HG03342 (cell line): ENCODE results near the gene ABHD11.

Source experiments
- ATAC-seq: cut with Tn5 transposase; IDR thresholded peaks from one replicate; pipeline ENCODE4 v1.9.1; 2021; ENCODE audit warnings: mild to moderate bottlenecking, moderate library complexity; ENCODE audit not compliant: unreplicated experiment

Gene ABHD11

GRCh38 chr7:73702226-73702625 is 36.4 kb downstream of the ABHD11 start:
- ATAC-seq = no peak

- ATAC-seq = no peak
Observed at GRCh38 chr7:73701357-73701995, 37.1 kb downstream of the ABHD11 start.

- no peak for ATAC-seq
Observed at GRCh38 chr7:73700581-73701134, 37.9 kb downstream of the ABHD11 start.

- no peak for ATAC-seq
Observed at GRCh38 chr7:73700069-73700423, 38.6 kb downstream of the ABHD11 start.

- ATAC-seq = no peak
Observed at GRCh38 chr7:73699370-73700068, 39.1 kb downstream of the ABHD11 start.

GRCh38 chr7:73698410-73698809 is 40.2 kb downstream of the ABHD11 start:
- no peak for ATAC-seq

- no peak for ATAC-seq
Observed at GRCh38 chr7:73696372-73696771, 42.2 kb downstream of the ABHD11 start.

- no peak for ATAC-seq
Observed at GRCh38 chr7:73690646-73691045, 48.0 kb downstream of the ABHD11 start.

DNA sequence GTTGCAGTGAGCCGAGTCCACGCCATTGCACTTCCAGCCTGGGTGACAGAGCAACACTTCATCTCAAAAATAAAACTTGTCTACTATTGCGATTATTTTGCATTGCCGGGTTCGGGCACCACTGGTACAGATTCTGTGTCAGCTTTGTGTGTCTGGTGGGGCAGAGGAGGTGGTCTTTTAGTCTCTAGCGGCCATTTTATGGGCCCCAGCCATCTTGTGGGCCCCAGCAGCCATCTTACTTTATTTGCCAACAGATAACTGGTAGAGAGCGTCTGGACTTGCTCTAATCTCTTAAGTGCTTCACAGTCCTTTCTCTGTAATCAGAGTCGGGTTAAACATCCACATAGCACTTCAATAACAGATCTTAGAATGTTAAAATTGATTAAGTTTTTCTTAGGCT is 50.3 kb downstream of the ABHD11 start:
- ATAC-seq = no peak
